Heart left ventricle (tissue), 16 donors: Measurements from ENCODE around the gene CALML5. TPM values are rescaled to one million over a fixed set of nuclear protein-coding genes. Genes with fewer than 3 reads are reported as not detected.

ENCODE experiments used
- ATAC-seq, 4 donors: fragments of 200-7000 bp; cut with Tn5 transposase; one replicate each; pipeline ENCODE4 v1.9.1; 2020 to 2022; ENCODE audit warnings: moderate library complexity in 4 of 4, mild to moderate bottlenecking in 3 of 4, moderate number of reproducible peaks in 1 of 4
- DNase-seq, 5 donors: peaks; one replicate each; pipeline ENCODE4 v3.0.0-alpha.2; 2020
- H3K27ac ChIP-seq, 12 donors: fragments of 200-600 bp; sonication (generic) in 4 of 12; one replicate each; pipeline versions ENCODE4 v1.5.0 to v1.8.0; 2016 to 2022; ENCODE audit warnings: mild to moderate bottlenecking in 2 of 12
- H3K27me3 ChIP-seq, 9 donors: fragments of 200-600 bp; sonication (generic) in 2 of 9; one replicate each; pipeline versions ENCODE4 v1.5.1 to v1.8.0; 2016 to 2022; ENCODE audit warnings: mild to moderate bottlenecking in 3 of 9
- H3K36me3 ChIP-seq, 9 donors: fragments of 200-600 bp; sonication (generic) in 2 of 9; one replicate each; pipeline versions ENCODE4 v1.5.0 to v1.8.0; 2018 to 2022; ENCODE audit warnings: mild to moderate bottlenecking in 2 of 9
- H3K4me1 ChIP-seq, 12 donors: fragments of 200-600 bp; sonication (generic) in 4 of 12; one replicate each; pipeline versions ENCODE4 v1.5.0 to v1.8.0; 2016 to 2022; ENCODE audit warnings: mild to moderate bottlenecking in 3 of 12
- H3K4me3 ChIP-seq, 12 donors: fragments of 200-600 bp; sonication (generic) in 4 of 12; one replicate each; pipeline versions ENCODE4 v1.5.0 to v1.8.0; 2017 to 2022; ENCODE audit warnings: mild to moderate bottlenecking in 9 of 12, moderate library complexity in 4 of 12
- H3K9me3 ChIP-seq, 12 donors: fragments of 200-600 bp; sonication (generic) in 4 of 12; one replicate each; pipeline versions ENCODE4 v1.5.0 to v1.8.0; 2016 to 2022; ENCODE audit warnings: mild to moderate bottlenecking in 1 of 12
- POLR2A ChIP-seq, 2 donors: fragments of 450-650 bp; IDR thresholded peaks; one replicate each; pipeline ENCODE4 v1.6.1; 2017; ENCODE audit warnings: antibody characterized with exemption in 2 of 2, mild to moderate bottlenecking in 2 of 2, moderate library complexity in 2 of 2
- WGBS, 4 donors: extraction: QIAGEN DNeasy Blood & Tissue Kit in 2 of 4; methylation state at CpG; one replicate each; pipeline versions ENCODE4 v1.1.5 to v1.1.7; 2013 to 2018; 5-methylcytosine and 5-hydroxymethylcytosine counted together
- intact Hi-C, 10 donors: fragments of 100-400 bp; cut with DNase I; formaldehyde crosslinking; loops; one replicate each; pipeline versions ENCODE4 v1.11.1 to v1.14.2; 2022
- polyA plus RNA-seq, 2 donors: library from polyadenylated mRNA; stranded (reverse); fragments of 200-250 nt; gene quantifications; one replicate each; pipeline ENCODE4 v1.2.3, GENCODE V29; 2013
- total RNA-seq, 9 donors: library from RNA; depleted of rRNA in 2 of 9; stranded (reverse); fragments of >200 nt in 2 of 9; fragmentation: NEBNext Ultra II Directional in 3 of 9; extraction: Animal tissue kit (Norgen Biotek cat#: 25700) in 3 of 9; gene quantifications; one replicate each; pipeline versions ENCODE4 v1.1.0 to v1.2.4, GENCODE V29; 2016 to 2023
- TF ChIP-seq, protein P1 (sequence below), 12 donors: fragments of 200-600 bp; sonication (generic) in 4 of 12; IDR thresholded peaks; one replicate each; pipeline versions ENCODE4 v1.5.0 to v1.8.0; 2018 to 2022; ENCODE audit warnings: antibody characterized with exemption in 12 of 12, mild to moderate bottlenecking in 5 of 12
- donor health status: ischemic (EF 13 %, LVEDD 7.1; RV severe dilation, severe dysfunction).
- donor health status: healthy with polysubstance abuse.
- donor health status: DM: no; HTN: yes; CAD: no.
- donor health status: DM: no; HTN: no; CAD: no.
- donor health status: ischemic (EF 25% LVEDD 6.9; RV normal size, moderate dysfunction).
- donor health status: ischemic (EF 25% LVEDD 5.7; RV mildly dilated, moderate dysfunction).
- donor health status: healthy.
- donor health status: DM: yes; HTN: yes; CAD: no.
- donor health status: ischemic (EF 35%, LVEDD 5.7; RV mildly dilated, moderate dysfunction).
- donor health status: nonischemic (EF 11% LVEDD 7.7; RV severe dilation, severe dysfunction).
- donor health status: DM: yes; HTN: yes; CAD: no.
- donor health status: PGD.
- donor health status: ischemic (EF 29% LVEDD 5.4; RV normal size, mild dysfunction).
- donor health status: nonischemic (EF 23%, LVEDD 6.1; RV moderate dilation, normal function).

The CALML5 gene
- total and polyA plus RNA-seq, 11 donors, result not detected

DNA sequence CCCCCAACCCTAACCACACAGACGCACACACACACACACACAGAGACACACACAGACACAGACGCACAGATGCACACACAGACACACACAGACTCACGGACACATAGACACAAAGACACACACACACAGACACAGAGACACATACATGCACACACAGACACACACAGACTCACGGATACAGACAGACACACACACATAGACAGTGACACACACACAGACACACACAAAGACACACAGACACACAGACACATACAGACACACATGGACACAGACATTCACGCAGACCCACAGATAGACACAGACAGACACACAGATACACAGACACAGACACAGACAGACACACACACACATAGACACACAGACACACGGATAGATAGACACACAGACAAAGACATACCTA lies 2.1 kb downstream of the CALML5 start:
- no peak overlapping the region for H3K27ac ChIP-seq
- no peak for DNase-seq
- H3K27me3 ChIP-seq, result no peaks in the 10 kb centered on the region
- 78 to 94% (median 82%) methylated on average over 6 of the region's 6 CpGs for WGBS, 4 donors
- no peak overlapping the region for H3K4me3 ChIP-seq
- no peak for ATAC-seq
- H3K4me1 ChIP-seq, result no peaks in the 10 kb centered on the region
- peaks cover 0 to 4% (median 0%) of the 10 kb centered on the region in 12 donors for H3K9me3 ChIP-seq
- no peak for TF ChIP-seq POLR2A (IDR thresholded peaks at IDR 0.05)
- TF ChIP-seq, protein P1, sequence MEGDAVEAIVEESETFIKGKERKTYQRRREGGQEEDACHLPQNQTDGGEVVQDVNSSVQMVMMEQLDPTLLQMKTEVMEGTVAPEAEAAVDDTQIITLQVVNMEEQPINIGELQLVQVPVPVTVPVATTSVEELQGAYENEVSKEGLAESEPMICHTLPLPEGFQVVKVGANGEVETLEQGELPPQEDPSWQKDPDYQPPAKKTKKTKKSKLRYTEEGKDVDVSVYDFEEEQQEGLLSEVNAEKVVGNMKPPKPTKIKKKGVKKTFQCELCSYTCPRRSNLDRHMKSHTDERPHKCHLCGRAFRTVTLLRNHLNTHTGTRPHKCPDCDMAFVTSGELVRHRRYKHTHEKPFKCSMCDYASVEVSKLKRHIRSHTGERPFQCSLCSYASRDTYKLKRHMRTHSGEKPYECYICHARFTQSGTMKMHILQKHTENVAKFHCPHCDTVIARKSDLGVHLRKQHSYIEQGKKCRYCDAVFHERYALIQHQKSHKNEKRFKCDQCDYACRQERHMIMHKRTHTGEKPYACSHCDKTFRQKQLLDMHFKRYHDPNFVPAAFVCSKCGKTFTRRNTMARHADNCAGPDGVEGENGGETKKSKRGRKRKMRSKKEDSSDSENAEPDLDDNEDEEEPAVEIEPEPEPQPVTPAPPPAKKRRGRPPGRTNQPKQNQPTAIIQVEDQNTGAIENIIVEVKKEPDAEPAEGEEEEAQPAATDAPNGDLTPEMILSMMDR (IDR thresholded peaks at IDR 0.05), result no peak
- intact Hi-C loops, result no loop called here
- no peaks in the 10 kb centered on the region for H3K36me3 ChIP-seq

- no peak overlapping the region for H3K4me3 ChIP-seq
- no peak for TF ChIP-seq POLR2A (IDR thresholded peaks at IDR 0.05)
- intact Hi-C loops, result no loop called here
Measured at GRCh38 chr10:5496261-5497250, 2.8 kb downstream of the CALML5 start.

DNA sequence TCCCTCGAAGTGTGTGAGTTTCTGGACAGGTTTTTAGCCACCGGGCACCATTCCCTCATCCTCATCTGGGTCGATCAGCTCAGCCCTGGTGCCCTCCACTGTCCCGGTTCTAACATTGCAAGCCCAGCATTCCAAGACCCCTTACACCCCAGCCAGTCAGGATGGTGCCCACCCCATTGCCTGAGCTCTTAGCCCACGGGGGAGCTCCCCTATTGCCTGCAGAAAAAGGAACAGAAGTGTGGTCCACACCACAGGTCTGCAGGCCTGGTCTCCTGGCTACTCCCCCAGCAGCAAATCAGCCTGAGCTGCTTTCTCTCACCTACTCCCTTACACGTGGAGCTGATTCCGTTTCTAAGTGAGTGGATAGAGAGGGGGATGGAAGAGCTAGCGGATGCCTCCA lies 4.8 kb downstream of the CALML5 start:
- no peaks in the 10 kb centered on the region for H3K4me1 ChIP-seq
- H3K27ac ChIP-seq, result no peak overlapping the region
- WGBS, 4 donors, result 84 to 91% (median 87%) methylated on average over 8 of the region's 8 CpGs
- no peaks in the 10 kb centered on the region for H3K36me3 ChIP-seq
- intact Hi-C loops, result no loop called here
- H3K9me3 ChIP-seq, result peaks cover 0 to 9% (median 0%) of the 10 kb centered on the region in 12 donors
- TF ChIP-seq, protein P1 (IDR thresholded peaks at IDR 0.05), result no peak
- TF ChIP-seq POLR2A (IDR thresholded peaks at IDR 0.05), result no peak
- H3K4me3 ChIP-seq, result no peak overlapping the region
- ATAC-seq (no peak), DNase-seq (no peak)
- H3K27me3 ChIP-seq, result no peaks in the 10 kb centered on the region

More at GRCh38 chr10:5496261-5497250, 2.8 kb downstream of the CALML5 start:
- 88 to 90% (median 89%) methylated on average over 13 to 25 of the region's 25 CpGs for WGBS, 4 donors
- ATAC-seq (no peak), DNase-seq (no peak)
- Histone ChIP-seq H3K27me3 (no peaks in the 10 kb centered on the region), H3K27ac (no peak overlapping the region), H3K36me3 (no peaks in the 10 kb centered on the region), H3K9me3 (peaks cover 0 to 9% (median 0%) of the 10 kb centered on the region in 12 donors), H3K4me1 (no peaks in the 10 kb centered on the region)

GRCh38 chr10:5493691-5494090 lies 5.7 kb downstream of the CALML5 start:
- DNase-seq (no peak), ATAC-seq (no peak)
- TF ChIP-seq POLR2A (IDR thresholded peaks at IDR 0.05), result no peak
- TF ChIP-seq, protein P1 (IDR thresholded peaks at IDR 0.05), result no peak
- intact Hi-C loops, result no loop called here
- no peaks in the 10 kb centered on the region for H3K36me3 ChIP-seq
- 82 to 85% (median 84%) methylated on average over 3 of the region's 3 CpGs for WGBS, 4 donors
- no peak overlapping the region for H3K4me3 ChIP-seq
- peaks cover 0 to 9% (median 0%) of the 10 kb centered on the region in 12 donors for H3K9me3 ChIP-seq
- H3K4me1 ChIP-seq, result no peaks in the 10 kb centered on the region
- no peak overlapping the region for H3K27ac ChIP-seq
- no peaks in the 10 kb centered on the region for H3K27me3 ChIP-seq
